Transverse colon (tissue), 4 donors: ENCODE data around the gene MTPN. TPM values are rescaled to one million over a fixed set of nuclear protein-coding genes. Genes with fewer than 3 reads are reported as not detected.

Experiments used
- DNase-seq: peaks from one replicate; pipeline ENCODE4 v3.0.0-alpha.2; 2019
- H3K27ac ChIP-seq, 4 donors: fragments of 200-600 bp; sonication (generic); 2 replicates each; pipeline ENCODE4 v1.5.1; 2016 to 2018; ENCODE audit warnings: inconsistent platforms in 4 of 4
- H3K27me3 ChIP-seq: fragments of 200-600 bp; sonication (generic); 2 replicates; pipeline ENCODE4 v1.5.1; 2017; ENCODE audit warnings: inconsistent platforms
- H3K36me3 ChIP-seq, 4 donors: fragments of 200-600 bp; sonication (generic); 2 replicates each; pipeline ENCODE4 v1.5.1; 2017 to 2019; ENCODE audit warnings: inconsistent platforms in 4 of 4
- H3K4me1 ChIP-seq, 4 donors: fragments of 200-600 bp; sonication (generic); 2 replicates each; pipeline ENCODE4 v1.5.1; 2017 to 2020; ENCODE audit warnings: inconsistent platforms in 4 of 4
- H3K4me3 ChIP-seq, 4 donors: fragments of 200-600 bp; sonication (generic); 1 replicate in 1 of 4; 2 replicates in 3 of 4; pipeline versions ENCODE4 v1.5.1 to v1.6.1; 2017 to 2019; ENCODE audit warnings: inconsistent platforms in 4 of 4
- H3K9me3 ChIP-seq, 2 donors: fragments of 200-600 bp; sonication (generic); 2 replicates each; pipeline ENCODE4 v1.5.1; 2017 to 2019; ENCODE audit warnings: inconsistent platforms in 2 of 2
- CTCF ChIP-seq, 5 experiments: fragments of 200-600 bp in 3 of 5; fragments of 450-650 bp in 2 of 5; sonication (generic) in 3 of 5; IDR thresholded peaks; 1 replicate in 2 of 5; 2 replicates in 3 of 5; pipeline ENCODE4 v1.5.1; 2016 to 2017; ENCODE audit warnings: antibody characterized with exemption in 5 of 5, inconsistent platforms in 3 of 5, mild to moderate bottlenecking in 2 of 5, moderate library complexity in 1 of 5
- EP300 ChIP-seq: sonication (generic); formaldehyde crosslinking; IDR thresholded peaks from one replicate; pipeline ENCODE4 v1.6.1; 2017; ENCODE audit warnings: antibody characterized with exemption, low read depth
- POLR2A ChIP-seq: fragments of 450-650 bp; IDR thresholded peaks from one replicate; pipeline ENCODE4 v1.6.1; 2016; ENCODE audit warnings: antibody characterized with exemption, mild to moderate bottlenecking, moderate library complexity
- POLR2AphosphoS5 ChIP-seq, 3 donors: sonication (generic); formaldehyde crosslinking; IDR thresholded peaks; one replicate each; pipeline ENCODE4 v1.6.1; 2016; ENCODE audit warnings: antibody characterized with exemption in 3 of 3
- WGBS, 2 donors: methylation state at CpG; one replicate each; pipeline ENCODE4 v1.1.5; 2018; ENCODE audit warnings: low coverage in 1 of 2; 5-methylcytosine and 5-hydroxymethylcytosine counted together
- in situ Hi-C, 4 donors: fragments of 200-750 bp; cut with MboI; loops; one replicate each; pipeline versions ENCODE4 v1.15.0 to v1.15.1; 2017; ENCODE audit warnings: low sequenced_read_pairs in 3 of 4, low pct_ligation_motif_present in 1 of 4, low pct_unique_long_range_greater_than_20kb in 1 of 4
- intact Hi-C: fragments of 100-400 bp; cut with DNase I; formaldehyde crosslinking; loops from one replicate; pipeline ENCODE4 v1.15.1; 2023; ENCODE audit warnings: low total_unique reads
- total RNA-seq, 4 donors: library from RNA; depleted of rRNA; stranded (reverse); fragments of >200 nt; gene quantifications; one replicate each; pipeline ENCODE4 v1.1.0, GENCODE V29; 2016

MTPN gene
- total RNA-seq, 4 donors from 2014 or later: 44.9 to 71.7 (median 65.5) TPM

GRCh38 chr7:135981958-135982646 lies 4.9 kb upstream of the MTPN start:
- in situ Hi-C loops: no loop called here
- Histone ChIP-seq H3K4me1 (peaks cover 0 to 13% (median 2%) of the 10 kb centered on the region in 4 donors), H3K27me3 (no peaks in the 10 kb centered on the region), H3K4me3 (no peak overlapping the region), H3K36me3 (no peaks in the 10 kb centered on the region), H3K9me3 (no peaks in the 10 kb centered on the region), H3K27ac (peak overlapping the region in 1 of 4 donors; percentile 45)
- DNase-seq: no peak
- no peak for TF ChIP-seq POLR2A
- 68 to 79% methylated on average over 7 to 8 of the region's 8 CpGs for WGBS, 2 donors
- intact Hi-C loops: no loop called here

GRCh38 chr7:135980665-135981180 lies 3.6 kb upstream of the MTPN start:
- Histone ChIP-seq H3K27ac (peak overlapping the region; percentile 26 to 45 (median 36)), H3K4me1 (peaks cover 7 to 20% (median 8%) of the 10 kb centered on the region in 4 donors), H3K27me3 (no peaks in the 10 kb centered on the region), H3K9me3 (no peaks in the 10 kb centered on the region), H3K36me3 (no peaks in the 10 kb centered on the region), H3K4me3 (peak overlapping the region in 1 of 4 donors; percentile 3)
- in situ Hi-C loops: no loop called here
- TF ChIP-seq POLR2AphosphoS5 (IDR thresholded peaks at IDR 0.05) (no peak), EP300 (no peak), CTCF (IDR thresholded peaks at IDR 0.05) (no peak), POLR2A (no peak)
- intact Hi-C loops: no loop called here
- WGBS, 2 donors: 62 to 74% methylated on average over 3 of the region's 3 CpGs
- peak; percentile 39 for DNase-seq

GRCh38 chr7:135980012-135980551 lies 2.9 kb upstream of the MTPN start:
- Histone ChIP-seq H3K9me3 (no peaks in the 10 kb centered on the region), H3K27me3 (no peaks in the 10 kb centered on the region), H3K27ac (peak overlapping the region; percentile 26 to 45 (median 36)), H3K4me3 (no peak overlapping the region), H3K4me1 (peaks cover 10 to 26% (median 13%) of the 10 kb centered on the region in 4 donors), H3K36me3 (no peaks in the 10 kb centered on the region)
- in situ Hi-C loops: no loop called here
- 47 to 57% methylated on average over 2 of the region's 2 CpGs for WGBS, 2 donors
- TF ChIP-seq CTCF (IDR thresholded peaks at IDR 0.05): no peak
- no peak for TF ChIP-seq POLR2AphosphoS5 (IDR thresholded peaks at IDR 0.05)
- no peak for TF ChIP-seq EP300
- TF ChIP-seq POLR2A: no peak
- intact Hi-C loops: no loop called here
- DNase-seq: no peak

- H3K27ac ChIP-seq: peak overlapping the region in 2 of 4 donors; percentile 29 to 45
- in situ Hi-C loops (no loop called here), intact Hi-C loops (loop anchor here (5.0 kb wide), 1 partner anchor 317 kb away; the partner anchor contains the start of gene STMP1)
- DNase-seq: no peak
- H3K27me3 ChIP-seq: no peaks in the 10 kb centered on the region
- TF ChIP-seq EP300 (no peak), POLR2A (no peak), POLR2AphosphoS5 (IDR thresholded peaks at IDR 0.05) (no peak), CTCF (IDR thresholded peaks at IDR 0.05) (no peak)
- H3K36me3 ChIP-seq: no peaks in the 10 kb centered on the region
- peaks cover 11 to 32% (median 15%) of the 10 kb centered on the region in 4 donors for H3K4me1 ChIP-seq
- H3K9me3 ChIP-seq: no peaks in the 10 kb centered on the region
- H3K4me3 ChIP-seq: no peak overlapping the region
These were observed 2.4 kb upstream of the MTPN start for GRCh38 chr7:135979471-135980011.
